PC-9 (cell line): Measurements from ENCODE around the gene PRAMEF1. TPM values are rescaled to one million over a fixed set of nuclear protein-coding genes. Genes with fewer than 3 reads are reported as not detected.
"Not testable (repeated sequence)": the region's sequence is repeated elsewhere in the genome, so short reads cannot be mapped to it uniquely, and the experiment has no call there.

Experiments used
- Bru-seq: library from RNA; stranded (reverse); fragments of 400-500 nt; gene quantifications from one replicate; lab custom pipeline; 2021; lab: Mats Ljungman, UMichigan
- BruChase-seq, 2 experiments: library from RNA; stranded (reverse); fragments of 400-500 nt; gene quantifications; one replicate each; lab custom pipeline; 2021; lab: Mats Ljungman, UMichigan
- BruUV-seq: library from RNA; stranded (reverse); fragments of 400-500 nt; replicated peaks from 2 replicates; lab custom pipeline; 2021; lab: Mats Ljungman, UMichigan
- CTCF ChIA-PET: fragments of 300-600 bp; sonication (Branson Sonifier 250); formaldehyde crosslinking; loops from one replicate; lab custom pipeline; 2022; ENCODE audit warnings: antibody characterized with exemption; lab: Charles Lee
- POLR2A ChIA-PET: fragments of 300-600 bp; sonication (Branson Sonifier 250); formaldehyde crosslinking; loops from one replicate; lab custom pipeline; 2022; ENCODE audit warnings: antibody characterized with exemption; ENCODE audit not compliant: unreplicated experiment; lab: Charles Lee
- DNase-seq, 2 experiments: peaks; one replicate each; pipeline versions ENCODE4 v3.0.0 to v3.0.0-alpha.2; 2015 to 2022; ENCODE audit warnings: mixed read lengths in 1 of 2
- H2AFZ ChIP-seq: fragments of 200-600 bp; sonication (generic); 2 replicates; pipeline ENCODE4 v1.8.1; 2017; ENCODE audit warnings: antibody characterized with exemption
- H3F3A ChIP-seq: fragments of 200-600 bp; sonication (generic); 2 replicates; pipeline ENCODE4 v1.8.1; 2017; ENCODE audit warnings: antibody characterized with exemption, mild to moderate bottlenecking, low read depth; ENCODE audit not compliant: insufficient read depth
- H3K27ac ChIP-seq: fragments of 200-600 bp; sonication (generic); 2 replicates; pipeline ENCODE4 v1.6.1; 2016; ENCODE audit warnings: mixed run types
- H3K27me3 ChIP-seq: fragments of 200-600 bp; sonication (generic); 2 replicates; pipeline ENCODE4 v1.6.1; 2016; ENCODE audit warnings: low read depth, mixed run types; ENCODE audit not compliant: insufficient read depth
- H3K36me3 ChIP-seq: fragments of 200-600 bp; sonication (generic); 2 replicates; pipeline ENCODE4 v1.6.1; 2016; ENCODE audit warnings: low read depth, mixed run types
- H3K4me1 ChIP-seq: fragments of 200-600 bp; sonication (generic); replicated peaks from 2 replicates; pipeline ENCODE4 v1.6.1; 2016; ENCODE audit warnings: mixed run types; ENCODE audit not compliant: insufficient read depth
- H3K4me2 ChIP-seq: fragments of 200-600 bp; sonication (generic); 2 replicates; pipeline ENCODE4 v1.6.1; 2017; ENCODE audit warnings: mixed run types
- H3K4me3 ChIP-seq: fragments of 200-600 bp; sonication (generic); 2 replicates; pipeline ENCODE4 v1.6.1; 2016; ENCODE audit warnings: mixed run types
- H3K79me2 ChIP-seq: fragments of 200-600 bp; sonication (generic); 2 replicates; pipeline ENCODE4 v1.6.1; 2017; ENCODE audit warnings: low read depth, mixed run types
- H3K9me2 ChIP-seq: fragments of 200-600 bp; sonication (generic); 2 replicates; pipeline ENCODE4 v1.8.1; 2017; ENCODE audit warnings: mild to moderate bottlenecking; ENCODE audit not compliant: insufficient read depth
- H3K9me3 ChIP-seq: fragments of 200-600 bp; sonication (generic); 2 replicates; pipeline ENCODE4 v1.8.1; 2016; ENCODE audit warnings: low read depth; ENCODE audit not compliant: insufficient read depth
- H4K20me1 ChIP-seq: fragments of 200-600 bp; sonication (generic); 2 replicates; pipeline ENCODE4 v1.8.1; 2017; ENCODE audit not compliant: insufficient read depth
- CTCF ChIP-seq: fragments of 200-600 bp; sonication (generic); conservative IDR thresholded peaks from 2 replicates; pipeline ENCODE4 v1.6.1; 2017; ENCODE audit warnings: mixed run types, antibody characterized with exemption, mild to moderate bottlenecking, moderate library complexity
- EZH2 ChIP-seq: fragments of 200-600 bp; sonication (generic); IDR thresholded peaks from 2 replicates; pipeline ENCODE4 v1.8.0; 2017; ENCODE audit warnings: antibody characterized with exemption, low read depth
- intact Hi-C: fragments of 100-400 bp; cut with micrococcal nuclease; formaldehyde crosslinking; loops from one replicate; pipeline ENCODE4 v1.10.0; 2022; ENCODE audit not compliant: unreplicated experiment
- long read RNA-seq: library from polyadenylated mRNA; stranded (forward); transcript quantifications from one replicate; pipeline ENCODE4 v2.0.0, GENCODE V29; 2022
- total RNA-seq: library from RNA; stranded (reverse); gene quantifications from 2 replicates; pipeline ENCODE4 v1.2.3, GENCODE V29; 2021

Gene PRAMEF1
- total RNA-seq (not detected in 2 replicates), Bru-seq, nascent RNA (not detected), BruChase-seq, experiment 1, labeled RNA remaining after a 2-hour chase (not detected), BruChase-seq, experiment 2, labeled RNA remaining after a 6-hour chase (not detected)
- long read RNA-seq, result 0 reads

- H3K36me3 ChIP-seq, DNase-seq, H3K4me2 ChIP-seq, CTCF ChIA-PET, H3K4me3 ChIP-seq, H3F3A ChIP-seq, BruUV-seq, H3K79me2 ChIP-seq, H3K27ac ChIP-seq, H3K27me3 ChIP-seq, H4K20me1 ChIP-seq, intact Hi-C loops, H2AFZ ChIP-seq, POLR2A ChIA-PET, H3K4me1 ChIP-seq, H3K9me3 ChIP-seq, H3K9me2 ChIP-seq: not testable (repeated sequence)
These were observed at the start of gene PRAMEF1 for GRCh38 chr1:12791097-12791496. TSS of gene PRAMEF1 (plus strand) at chr1:12791397. CDS start at chr1:12793228, 1,831 bp downstream.

- ChIA-PET CTCF (interaction anchor here (0.6 kb wide), 1 partner anchor 55 kb away, joined by 4 read pairs; no protein-coding TSS in a partner anchor), POLR2A (no interaction called here)
- Histone ChIP-seq H3K79me2 (no peaks in the 10 kb centered on the region), H3K27ac (no peak overlapping the region), H4K20me1 (no peaks in the 10 kb centered on the region), H3K27me3 (peaks cover 12% of the 10 kb centered on the region; the same call in 1 of the 2 replicates), H2AFZ (no peak overlapping the region), H3K36me3 (no peaks in the 10 kb centered on the region), H3K9me3 (no peaks in the 10 kb centered on the region), H3K4me2 (no peak overlapping the region), H3F3A (no peaks in the 10 kb centered on the region), H3K9me2 (no peaks in the 10 kb centered on the region), H3K4me1 (no peaks in the 10 kb centered on the region), H3K4me3 (no peak overlapping the region)
- intact Hi-C loops, result no loop called here
- TF ChIP-seq CTCF (no peak), EZH2 (no peak)
- no peak for DNase-seq
- no TSS peak for BruUV-seq
These were observed 49.3 kb upstream of the PRAMEF1 start for GRCh38 chr1:12741946-12742345.

- ChIA-PET CTCF (no interaction called here), POLR2A (no interaction called here)
- no TSS peak for BruUV-seq
- H3K36me3 ChIP-seq, result no peaks in the 10 kb centered on the region
- H3K4me2 ChIP-seq, result no peak overlapping the region
- TF ChIP-seq EZH2 (no peak), CTCF (no peak)
- no peak overlapping the region for H3K27ac ChIP-seq
- intact Hi-C loops, result no loop called here
- no peaks in the 10 kb centered on the region for H3F3A ChIP-seq
- H3K9me2 ChIP-seq, result no peaks in the 10 kb centered on the region
- H3K4me1 ChIP-seq, result no peaks in the 10 kb centered on the region
- H3K27me3 ChIP-seq, result peaks cover 4% of the 10 kb centered on the region; the same call in 1 of the 2 replicates
- H3K9me3 ChIP-seq, result no peaks in the 10 kb centered on the region
- no peak overlapping the region for H2AFZ ChIP-seq
- no peak overlapping the region for H3K4me3 ChIP-seq
- no peak for DNase-seq
- no peaks in the 10 kb centered on the region for H4K20me1 ChIP-seq
- no peaks in the 10 kb centered on the region for H3K79me2 ChIP-seq
These were observed 45.8 kb upstream of the PRAMEF1 start for GRCh38 chr1:12745126-12745991.
